Left renal cortex interstitium (tissue), 4 donors: Measurements from ENCODE around the gene EPS8L3. TPM values are rescaled to one million over a fixed set of nuclear protein-coding genes. Genes with fewer than 3 reads are reported as not detected.
"Not testable (repeated sequence)": the region's sequence is repeated elsewhere in the genome, so short reads cannot be mapped to it uniquely, and the experiment has no call there.

Experiments
- DNase-seq, 4 donors: peaks; one replicate each; pipeline ENCODE4 v3.0.0-alpha.2; 2013; ENCODE audit warnings: low read depth in 4 of 4, low spot score in 2 of 4, missing footprints in 1 of 4
- polyA plus RNA-seq, 4 donors: library from polyadenylated mRNA; unstranded; fragments of 120-200 nt; gene quantifications; one replicate each; pipeline ENCODE4 v1.2.1, GENCODE V29; 2013; ENCODE audit not compliant: insufficient read length in 4 of 4

EPS8L3 gene
- polyA plus RNA-seq, 4 donors, result 0.37 to 1.6 (median 0.71) TPM

GRCh38 chr1:109750241-109750882, 13.4 kb downstream of the EPS8L3 start:
- DNase-seq, result no peak

- no peak for DNase-seq
These were observed 14.5 kb downstream of the EPS8L3 start for GRCh38 chr1:109749221-109749620.

- not testable (repeated sequence) for DNase-seq
These were observed 15.4 kb downstream of the EPS8L3 start for GRCh38 chr1:109748311-109748710.

GRCh38 chr1:109740615-109741373, 22.9 kb downstream of the EPS8L3 start, which contains the start of gene GSTM3:
Gene GSTM3, minus strand, starts transcription at chr1:109741038. Its CDS starts 751 bp downstream, at chr1:109740287.
- DNase-seq, result no peak

- peak; percentile 68 to 81 (median 74) for DNase-seq
These were observed 23.7 kb downstream of the EPS8L3 start for GRCh38 chr1:109739738-109740614.

GRCh38 chr1:109733236-109733870, 30.4 kb downstream of the EPS8L3 start:
- no peak for DNase-seq

GRCh38 chr1:109732390-109732881, 31.3 kb downstream of the EPS8L3 start:
- no peak for DNase-seq

- DNase-seq, result no peak
These were observed 33.1 kb downstream of the EPS8L3 start for GRCh38 chr1:109730666-109731065.

GRCh38 chr1:109728870-109729269, 34.9 kb downstream of the EPS8L3 start:
- no peak for DNase-seq

- DNase-seq, result no peak
These were observed 36.9 kb downstream of the EPS8L3 start for GRCh38 chr1:109726728-109727373.

GRCh38 chr1:109726007-109726406, 37.7 kb downstream of the EPS8L3 start:
- DNase-seq, result no peak

- DNase-seq, result no peak
These were observed 38.2 kb downstream of the EPS8L3 start for GRCh38 chr1:109725510-109725909.

GRCh38 chr1:109724933-109725332, 38.8 kb downstream of the EPS8L3 start:
- no peak for DNase-seq

- no peak for DNase-seq
These were observed 40.6 kb downstream of the EPS8L3 start for GRCh38 chr1:109722908-109723691.

- no peak for DNase-seq
These were observed 41.8 kb downstream of the EPS8L3 start for GRCh38 chr1:109721971-109722370.

GRCh38 chr1:109721042-109721441, 42.7 kb downstream of the EPS8L3 start:
- no peak for DNase-seq

GRCh38 chr1:109719337-109719837, 44.3 kb downstream of the EPS8L3 start:
- no peak for DNase-seq

GRCh38 chr1:109718495-109718894, 45.2 kb downstream of the EPS8L3 start:
- no peak for DNase-seq

- DNase-seq, result no peak
These were observed 46.0 kb downstream of the EPS8L3 start for GRCh38 chr1:109717729-109718128.
